Stimulated activated CD4-positive, alpha-beta T cell treated with anti-CD3 and anti-CD28 coated beads, Interleukin-12 subunit alpha, Interleukin-12 subunit beta, amount 100 ng/mL, for 48 hours (primary cell): ENCODE data around the gene ALMS1.
"Not testable (repeated sequence)": the region's sequence is repeated elsewhere in the genome, so short reads cannot be mapped to it uniquely, and the experiment has no call there.

Experiments used
- DNase-seq, 3 donors: peaks; one replicate each; pipeline ENCODE4 v3.0.0-alpha.2; 2020; ENCODE audit warnings: low read depth in 2 of 3, low spot score in 1 of 3

The ALMS1 gene

GRCh38 chr2:73489053-73489452 is 103.4 kb downstream of the ALMS1 start:
- no peak for DNase-seq

- DNase-seq = no peak
These were observed 108.4 kb downstream of the ALMS1 start for GRCh38 chr2:73494031-73494430.

- no peak for DNase-seq
These were observed 118.4 kb downstream of the ALMS1 start for GRCh38 chr2:73503992-73504570.

GRCh38 chr2:73504850-73505249 is 119.2 kb downstream of the ALMS1 start:
- DNase-seq = not testable (repeated sequence)

GRCh38 chr2:73510470-73510869 is 124.8 kb downstream of the ALMS1 start:
- DNase-seq = not testable (repeated sequence)

- no peak for DNase-seq
These were observed 130.4 kb downstream of the ALMS1 start for GRCh38 chr2:73516033-73516432.

- no peak for DNase-seq
These were observed 143.1 kb downstream of the ALMS1 start for GRCh38 chr2:73528688-73529087.

GRCh38 chr2:73530773-73531172 is 145.1 kb downstream of the ALMS1 start:
- not testable (repeated sequence) for DNase-seq

- no peak for DNase-seq
These were observed 146.7 kb downstream of the ALMS1 start for GRCh38 chr2:73532381-73532780.

- DNase-seq = no peak
These were observed 150.7 kb downstream of the ALMS1 start for GRCh38 chr2:73536133-73536840.

- not testable (repeated sequence) for DNase-seq
These were observed 175.2 kb downstream of the ALMS1 start for GRCh38 chr2:73560875-73561274.

- DNase-seq = no peak
These were observed 175.8 kb downstream of the ALMS1 start for GRCh38 chr2:73561422-73561821.

- no peak for DNase-seq
These were observed 179.3 kb downstream of the ALMS1 start for GRCh38 chr2:73564986-73565385.

- no peak for DNase-seq
These were observed 180.7 kb downstream of the ALMS1 start for GRCh38 chr2:73566288-73566878.

GRCh38 chr2:73575261-73575660 is 189.6 kb downstream of the ALMS1 start:
- no peak for DNase-seq

- DNase-seq = no peak
These were observed 196.7 kb downstream of the ALMS1 start for GRCh38 chr2:73582364-73582763.

- no peak for DNase-seq
These were observed 202.5 kb downstream of the ALMS1 start for GRCh38 chr2:73588177-73588576.

- no peak for DNase-seq
These were observed 208.0 kb downstream of the ALMS1 start for GRCh38 chr2:73593680-73594079.

GRCh38 chr2:73594251-73594650 is 208.6 kb downstream of the ALMS1 start:
- no peak for DNase-seq

- DNase-seq = no peak
These were observed 216.1 kb downstream of the ALMS1 start for GRCh38 chr2:73601780-73602179.

GRCh38 chr2:73603099-73603588 is 217.5 kb downstream of the ALMS1 start:
- DNase-seq = peak in 1 of 3 donors; percentile 4

GRCh38 chr2:73604589-73604988 is 219.0 kb downstream of the ALMS1 start:
- DNase-seq = not testable (repeated sequence)
